SU-DHL-6 (cell line): Measurements from ENCODE around the gene EHBP1.

Experiments used
- H2AFZ ChIP-seq: fragments of 200-600 bp; sonication (generic); 2 replicates; pipeline ENCODE4 v1.6.1; 2014; ENCODE audit warnings: low read depth, mild to moderate bottlenecking, moderate library complexity, mixed read lengths, antibody characterized with exemption, low read length; ENCODE audit not compliant: severe bottlenecking
- H3F3A ChIP-seq: fragments of 200-600 bp; shearing (Covaris generic); 2 replicates; pipeline ENCODE4 v1.6.0; 2016; ENCODE audit warnings: antibody characterized with exemption, mild to moderate bottlenecking; ENCODE audit not compliant: insufficient read depth
- H3K27ac ChIP-seq: fragments of 200-600 bp; sonication (generic); 2 replicates; pipeline ENCODE4 v1.5.1; 2016; ENCODE audit warnings: low read depth, mild to moderate bottlenecking, low read length, moderate library complexity, mixed read lengths
- H3K27me3 ChIP-seq: fragments of 200-600 bp; sonication (generic), shearing (Covaris generic); 2 replicates; pipeline ENCODE4 v1.6.0; 2014; ENCODE audit warnings: mild to moderate bottlenecking, low read length
- H3K36me3 ChIP-seq: fragments of 200-600 bp; sonication (generic); 2 replicates; pipeline ENCODE4 v1.6.1; 2014; ENCODE audit warnings: mild to moderate bottlenecking, low read length, mixed read lengths
- H3K4me2 ChIP-seq: fragments of 300-600, 200-600 bp; shearing (Covaris generic), sonication (generic); 2 replicates; pipeline ENCODE4 v1.6.0; 2014; ENCODE audit warnings: low read length, low read depth, mild to moderate bottlenecking; ENCODE audit not compliant: poor library complexity, severe bottlenecking
- H3K4me3 ChIP-seq: fragments of 200-600 bp; sonication (generic); 2 replicates; pipeline ENCODE4 v1.5.1; 2014; ENCODE audit warnings: antibody characterized with exemption, low read length, mild to moderate bottlenecking, mixed read lengths; ENCODE audit not compliant: insufficient read depth, poor library complexity, severe bottlenecking
- H3K79me2 ChIP-seq: fragments of 200-600 bp; sonication (generic); 2 replicates; pipeline ENCODE4 v1.6.1; 2014; ENCODE audit warnings: mild to moderate bottlenecking, low read length, moderate library complexity; ENCODE audit not compliant: insufficient read depth
- H3K9ac ChIP-seq: fragments of 200-600 bp; sonication (generic); 2 replicates; pipeline ENCODE4 v1.7.0; 2014; ENCODE audit warnings: mild to moderate bottlenecking, low read length
- H3K9me2 ChIP-seq: fragments of 200-600 bp; sonication (generic); replicated peaks from 2 replicates; pipeline ENCODE4 v1.6.1; 2014; ENCODE audit warnings: low read length; ENCODE audit not compliant: insufficient read depth
- H3K9me3 ChIP-seq: fragments of 200-600 bp; sonication (generic); 2 replicates; pipeline ENCODE4 v1.6.1; 2014; ENCODE audit warnings: low read length, mixed read lengths; ENCODE audit not compliant: insufficient read depth
- H4K20me1 ChIP-seq: fragments of 200-600 bp; sonication (generic); 2 replicates; pipeline ENCODE4 v1.6.1; 2014; ENCODE audit warnings: low read depth, mild to moderate bottlenecking, antibody characterized with exemption, low read length, moderate library complexity, mixed read lengths
- EZH2phosphoT487 ChIP-seq: fragments of 200-600 bp; sonication (generic), shearing (Covaris generic); conservative IDR thresholded peaks from 2 replicates; pipeline ENCODE4 v1.6.1; 2018; ENCODE audit warnings: mild to moderate bottlenecking, antibody characterized with exemption, low read length, moderate library complexity, mixed read lengths
- TF ChIP-seq, protein P1 (sequence below): fragments of 200-600 bp; sonication (generic); IDR thresholded peaks from one replicate; pipeline ENCODE4 v1.5.1; 2017; ENCODE audit warnings: antibody characterized with exemption, mild to moderate bottlenecking, low read length, moderate library complexity; ENCODE audit not compliant: insufficient read depth, poor library complexity, severe bottlenecking

EHBP1 gene

DNA sequence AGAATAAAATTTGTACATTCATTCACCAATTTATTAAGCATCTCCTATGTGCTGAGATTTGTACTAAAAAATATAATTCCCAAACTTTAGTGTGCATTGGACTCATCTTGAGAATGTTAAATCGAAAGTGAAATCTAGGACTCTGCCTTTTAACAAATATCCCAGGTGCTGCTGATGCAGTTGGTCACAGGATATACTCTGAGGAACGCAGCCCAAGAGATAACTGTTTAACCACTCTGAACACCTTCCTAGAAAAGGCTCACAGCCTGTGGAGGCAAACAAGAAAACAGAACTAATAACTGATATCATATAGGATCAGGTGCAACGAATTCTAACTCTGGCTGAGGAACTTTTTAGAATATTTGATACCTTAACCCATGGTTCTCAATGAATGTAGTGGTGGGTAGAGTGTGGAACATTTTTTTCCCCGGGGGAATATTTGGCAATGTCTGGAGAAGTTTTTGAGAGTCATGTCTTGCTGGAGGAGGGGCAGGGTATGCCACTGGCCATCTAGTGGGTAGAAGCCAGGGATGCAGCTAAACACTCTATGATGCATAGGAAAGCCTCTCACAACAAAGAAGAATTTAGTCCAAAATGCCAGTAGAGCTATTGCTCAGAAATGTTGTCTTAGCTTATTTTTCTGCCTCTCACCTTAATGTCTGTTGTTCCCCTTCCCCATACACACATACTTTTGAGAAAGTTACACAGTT lies 96.5 kb downstream of the EHBP1 start:
- no peak for TF ChIP-seq EZH2phosphoT487
- TF ChIP-seq, protein P1, sequence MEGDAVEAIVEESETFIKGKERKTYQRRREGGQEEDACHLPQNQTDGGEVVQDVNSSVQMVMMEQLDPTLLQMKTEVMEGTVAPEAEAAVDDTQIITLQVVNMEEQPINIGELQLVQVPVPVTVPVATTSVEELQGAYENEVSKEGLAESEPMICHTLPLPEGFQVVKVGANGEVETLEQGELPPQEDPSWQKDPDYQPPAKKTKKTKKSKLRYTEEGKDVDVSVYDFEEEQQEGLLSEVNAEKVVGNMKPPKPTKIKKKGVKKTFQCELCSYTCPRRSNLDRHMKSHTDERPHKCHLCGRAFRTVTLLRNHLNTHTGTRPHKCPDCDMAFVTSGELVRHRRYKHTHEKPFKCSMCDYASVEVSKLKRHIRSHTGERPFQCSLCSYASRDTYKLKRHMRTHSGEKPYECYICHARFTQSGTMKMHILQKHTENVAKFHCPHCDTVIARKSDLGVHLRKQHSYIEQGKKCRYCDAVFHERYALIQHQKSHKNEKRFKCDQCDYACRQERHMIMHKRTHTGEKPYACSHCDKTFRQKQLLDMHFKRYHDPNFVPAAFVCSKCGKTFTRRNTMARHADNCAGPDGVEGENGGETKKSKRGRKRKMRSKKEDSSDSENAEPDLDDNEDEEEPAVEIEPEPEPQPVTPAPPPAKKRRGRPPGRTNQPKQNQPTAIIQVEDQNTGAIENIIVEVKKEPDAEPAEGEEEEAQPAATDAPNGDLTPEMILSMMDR = no peak
- H3K9me3 ChIP-seq = no peaks in the 10 kb centered on the region
- no peaks in the 10 kb centered on the region for H3K9me2 ChIP-seq
- H3K36me3 ChIP-seq = no peaks in the 10 kb centered on the region
- no peaks in the 10 kb centered on the region for H3K27me3 ChIP-seq
- no peak overlapping the region for H3K27ac ChIP-seq
- H3K79me2 ChIP-seq = no peaks in the 10 kb centered on the region
- H3K4me3 ChIP-seq = no peak overlapping the region
- no peak overlapping the region for H3K9ac ChIP-seq
- no peak overlapping the region for H2AFZ ChIP-seq
- H4K20me1 ChIP-seq = no peaks in the 10 kb centered on the region
- H3K4me2 ChIP-seq = no peak overlapping the region
- H3F3A ChIP-seq = no peaks in the 10 kb centered on the region

DNA sequence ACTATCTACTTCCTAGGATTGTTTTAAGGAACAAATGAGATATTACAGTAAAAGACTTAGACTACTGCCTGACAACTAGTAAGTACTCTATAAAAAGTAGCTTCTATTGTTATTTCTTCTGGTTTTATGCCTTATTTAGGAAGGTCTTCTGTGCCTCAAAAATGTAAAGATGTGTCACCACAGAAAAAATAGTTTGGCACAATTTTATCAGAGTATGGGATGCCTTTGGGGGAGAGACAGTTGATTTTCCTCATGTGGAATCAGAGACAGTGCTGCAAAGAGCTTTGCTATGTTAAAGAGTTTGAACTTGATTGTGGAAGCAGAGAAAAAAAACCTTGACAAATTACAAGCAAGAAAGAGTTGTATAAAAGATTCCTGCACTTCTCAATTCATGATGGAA lies 98.4 kb downstream of the EHBP1 start:
- Histone ChIP-seq H3K9ac (no peak overlapping the region), H3F3A (no peaks in the 10 kb centered on the region), H4K20me1 (no peaks in the 10 kb centered on the region), H3K79me2 (no peaks in the 10 kb centered on the region), H2AFZ (no peak overlapping the region), H3K4me2 (no peak overlapping the region), H3K9me3 (no peaks in the 10 kb centered on the region), H3K36me3 (no peaks in the 10 kb centered on the region), H3K27ac (no peak overlapping the region), H3K27me3 (no peaks in the 10 kb centered on the region), H3K4me3 (no peak overlapping the region), H3K9me2 (no peaks in the 10 kb centered on the region)
- TF ChIP-seq, protein P1 = no peak
- TF ChIP-seq EZH2phosphoT487 = no peak

DNA sequence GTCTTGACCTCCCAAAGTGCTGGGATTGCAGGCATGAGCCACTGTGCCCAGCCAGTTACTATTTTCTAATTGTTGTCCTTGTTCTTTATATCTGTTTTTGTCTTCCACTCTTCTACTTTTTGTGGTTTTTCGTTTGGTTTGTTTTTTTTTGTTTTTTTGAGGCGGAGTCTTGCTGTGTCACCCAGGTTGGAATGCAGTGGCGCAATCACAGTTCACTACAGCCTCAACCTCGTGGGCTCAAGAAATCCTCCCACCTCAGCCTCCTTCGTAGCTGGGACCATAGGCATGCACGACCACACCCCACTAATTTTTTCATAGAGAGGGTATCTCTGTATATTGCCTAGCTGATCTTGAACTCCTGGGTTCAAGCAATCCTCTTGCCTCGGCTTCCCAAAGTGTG lies 100.7 kb downstream of the EHBP1 start:
- Histone ChIP-seq H3K9me2 (no peaks in the 10 kb centered on the region), H3K9me3 (no peaks in the 10 kb centered on the region), H3K9ac (no peak overlapping the region), H3K4me3 (no peak overlapping the region), H3K27ac (no peak overlapping the region), H3K79me2 (no peaks in the 10 kb centered on the region), H3K27me3 (no peaks in the 10 kb centered on the region), H2AFZ (no peak overlapping the region), H4K20me1 (no peaks in the 10 kb centered on the region), H3F3A (no peaks in the 10 kb centered on the region), H3K4me2 (no peak overlapping the region), H3K36me3 (no peaks in the 10 kb centered on the region)
- no peak for TF ChIP-seq EZH2phosphoT487
- TF ChIP-seq, protein P1 = no peak
